GM18519 (cell line): ENCODE results near the gene PIM3.

Experiments
- ATAC-seq: cut with Tn5 transposase; IDR thresholded peaks from one replicate; pipeline ENCODE4 v1.9.1; 2021; ENCODE audit warnings: mild to moderate bottlenecking, moderate library complexity; ENCODE audit not compliant: unreplicated experiment, low FRiP score

The PIM3 gene

GRCh38 chr22:49966041-49966773 is 5.6 kb downstream of the PIM3 start:
- no peak for ATAC-seq

GRCh38 chr22:49966774-49967705 is 6.5 kb downstream of the PIM3 start:
- ATAC-seq, result no peak

- ATAC-seq, result no peak
These were observed 7.2 kb downstream of the PIM3 start for GRCh38 chr22:49967706-49968208.

- no peak for ATAC-seq
These were observed 7.8 kb downstream of the PIM3 start for GRCh38 chr22:49968313-49968830.

- no peak for ATAC-seq
These were observed 8.5 kb downstream of the PIM3 start for GRCh38 chr22:49968831-49969661.

- no peak for ATAC-seq
These were observed 9.4 kb downstream of the PIM3 start for GRCh38 chr22:49969751-49970527.

- peak; percentile 36 for ATAC-seq
These were observed 10.1 kb downstream of the PIM3 start for GRCh38 chr22:49970528-49971231.

- peak; percentile 14 for ATAC-seq
These were observed 10.9 kb downstream of the PIM3 start for GRCh38 chr22:49971232-49972162.

GRCh38 chr22:49972163-49973017 is 11.8 kb downstream of the PIM3 start:
- ATAC-seq, result no peak

GRCh38 chr22:49973018-49973961 is 12.7 kb downstream of the PIM3 start:
- no peak for ATAC-seq

- ATAC-seq, result no peak
These were observed 15.2 kb downstream of the PIM3 start for GRCh38 chr22:49975543-49976389.

GRCh38 chr22:49976439-49977175 is 16.0 kb downstream of the PIM3 start:
- no peak for ATAC-seq

GRCh38 chr22:49977578-49977977 is 17.0 kb downstream of the PIM3 start:
- ATAC-seq, result no peak

- no peak for ATAC-seq
These were observed 19.2 kb downstream of the PIM3 start for GRCh38 chr22:49979587-49980264.
